HG02970 (cell line): Measurements from ENCODE around the gene PAGE2.
"Not testable (repeated sequence)": the region's sequence is repeated elsewhere in the genome, so short reads cannot be mapped to it uniquely, and the experiment has no call there.

Source experiments
- ATAC-seq: cut with Tn5 transposase; IDR thresholded peaks from one replicate; pipeline ENCODE4 v1.9.1; 2021; ENCODE audit warnings: mild to moderate bottlenecking, moderate library complexity, moderate number of reproducible peaks; ENCODE audit not compliant: unreplicated experiment, low FRiP score

Gene PAGE2

GRCh38 chrX:55120761-55121358, 32.0 kb downstream of the PAGE2 start:
- no peak for ATAC-seq

- no peak for ATAC-seq
Measured at GRCh38 chrX:55123900-55124299, 35.1 kb downstream of the PAGE2 start.

GRCh38 chrX:55127692-55128091, 38.9 kb downstream of the PAGE2 start:
- ATAC-seq, result no peak

- no peak for ATAC-seq
Measured at GRCh38 chrX:55129361-55129760, 40.5 kb downstream of the PAGE2 start.

GRCh38 chrX:55130481-55130880, 41.7 kb downstream of the PAGE2 start:
- no peak for ATAC-seq

- ATAC-seq, result no peak
Measured at GRCh38 chrX:55132416-55132815, 43.6 kb downstream of the PAGE2 start.

GRCh38 chrX:55135171-55135570, 46.4 kb downstream of the PAGE2 start:
- no peak for ATAC-seq

- ATAC-seq, result not testable (repeated sequence)
Measured at GRCh38 chrX:55140800-55141199, 52.0 kb downstream of the PAGE2 start.
